Stimulated activated naive CD8-positive, alpha-beta T cell treated with anti-CD3 and anti-CD28 coated beads, Interleukin-15, Interleukin-2, amounts not matched to agents 100 U/mL and 50 U/mL, for 24 hours (primary cell): ENCODE results near the gene GDAP1L1.
"Not testable (repeated sequence)": the region's sequence is repeated elsewhere in the genome, so short reads cannot be mapped to it uniquely, and the experiment has no call there.

Experiments used
- ATAC-seq: fragments of 150-1000 bp; cut with Tn5 transposase; one replicate; pipeline ENCODE4 v1.10.0; 2021
- DNase-seq: peaks from one replicate; pipeline ENCODE4 v3.0.0; 2021

The GDAP1L1 gene

DNA sequence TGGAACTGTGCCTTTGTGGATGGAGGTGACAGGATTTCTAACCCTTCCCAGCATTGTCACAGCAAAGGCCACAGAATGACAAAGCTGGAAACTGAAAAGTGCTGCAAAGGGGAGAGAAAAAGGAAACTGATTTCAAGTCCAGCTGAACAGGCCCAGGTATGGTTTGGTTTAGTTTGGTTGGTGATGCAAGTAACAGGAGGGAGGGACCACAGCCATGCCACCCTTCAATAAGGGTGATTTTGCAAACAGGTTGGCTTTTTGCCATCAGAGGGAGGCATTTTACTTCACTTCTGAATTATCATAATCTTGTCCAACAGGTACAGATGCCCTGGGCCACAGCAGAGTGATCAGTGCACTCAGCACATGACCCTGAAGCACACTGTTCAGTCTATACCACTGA lies 57.3 kb downstream of the GDAP1L1 start:
- DNase-seq (no peak), ATAC-seq (no peak)

DNA sequence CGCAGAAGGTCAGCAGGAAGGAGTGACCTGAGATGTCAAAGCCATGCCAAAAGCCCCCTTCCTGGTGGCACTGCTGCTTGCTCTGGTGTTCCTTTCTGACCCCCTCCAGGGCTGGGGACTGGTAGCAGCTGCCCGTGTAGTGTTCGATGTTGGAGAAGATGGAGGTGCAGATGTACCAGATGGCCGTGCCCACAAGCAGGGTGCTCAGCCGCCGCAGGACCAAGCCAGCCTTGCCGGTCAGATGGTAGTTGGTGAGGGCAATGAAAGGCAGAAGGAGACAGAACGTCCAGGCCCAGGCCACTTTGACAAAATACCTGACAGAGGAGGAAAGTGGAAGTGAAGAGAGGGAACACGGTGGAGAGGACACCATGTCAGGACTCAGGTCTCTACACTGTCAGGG lies 59.8 kb downstream of the GDAP1L1 start:
- ATAC-seq (no peak), DNase-seq (no peak)

DNA sequence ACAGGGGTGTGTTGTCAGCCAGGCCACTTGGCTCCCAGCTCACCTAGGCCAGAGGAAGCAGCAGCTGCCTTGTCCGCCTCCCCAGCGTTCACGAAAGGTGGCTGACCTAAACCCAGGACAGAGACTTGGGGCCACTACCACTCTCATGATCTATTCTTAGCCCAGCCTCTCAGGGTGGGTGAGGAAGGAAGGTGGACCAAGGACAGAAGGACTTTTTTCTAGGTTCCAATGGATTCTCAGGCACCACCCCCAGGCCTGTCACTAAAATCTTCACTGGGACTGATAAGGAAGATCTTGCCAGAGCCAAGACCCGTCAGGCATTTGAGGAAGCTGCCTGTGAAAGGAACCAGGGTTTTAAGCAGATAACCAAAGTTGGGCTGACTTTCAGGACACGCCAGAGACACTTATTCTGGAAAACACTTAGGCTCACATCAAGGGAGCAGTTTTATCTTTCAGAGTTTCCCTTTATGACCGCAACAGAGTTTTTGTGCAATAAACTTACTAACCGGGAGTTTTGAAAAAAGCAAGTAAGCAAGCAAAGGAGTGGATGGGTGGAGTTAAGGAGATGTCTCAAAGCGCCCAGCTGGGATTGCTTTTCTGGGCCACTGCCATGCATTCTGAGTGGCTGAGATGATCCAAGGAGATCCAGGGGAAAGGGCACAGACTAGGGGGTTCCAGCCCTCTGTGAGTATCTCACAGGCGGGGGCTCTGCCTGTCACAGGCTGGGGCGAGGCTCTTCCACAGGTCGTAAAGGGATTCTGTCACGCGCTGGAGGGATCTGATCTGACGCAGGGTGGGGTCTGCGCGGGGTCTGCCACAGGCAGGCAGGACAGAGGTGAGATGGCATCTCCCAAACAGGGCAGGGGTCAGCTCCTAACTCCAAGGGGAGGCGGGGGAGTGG lies 62.9 kb downstream of the GDAP1L1 start:
- DNase-seq (peak; percentile 9), ATAC-seq (peak; percentile 7)

GRCh38 chr20:44310664-44311639 lies 63.8 kb downstream of the GDAP1L1 start, which contains the start of gene FITM2:
TSS of gene FITM2 (minus strand) at chr20:44311202. CDS start at chr20:44311148, 54 bp downstream.
- DNase-seq = peak; percentile 100
- ATAC-seq = peak; percentile 95

DNA sequence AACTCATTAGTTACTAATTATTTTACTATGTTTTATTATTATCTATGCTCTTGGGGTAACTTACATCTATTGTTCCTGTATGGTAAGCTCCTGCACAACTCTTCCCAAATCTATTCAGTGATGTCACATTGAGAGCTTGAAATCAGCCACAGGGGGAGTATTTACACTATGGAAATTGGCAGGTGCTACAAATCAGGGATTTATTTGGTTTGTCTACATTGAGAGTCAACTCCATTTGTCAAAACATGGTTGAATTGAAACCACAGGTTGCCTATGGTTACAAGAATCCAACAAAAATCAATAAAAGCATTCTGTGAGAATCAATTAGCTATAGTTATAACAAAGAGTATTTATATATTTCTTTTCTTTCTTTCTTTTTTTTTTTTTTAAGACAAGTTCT lies 67.8 kb downstream of the GDAP1L1 start:
- DNase-seq (no peak), ATAC-seq (no peak)

GRCh38 chr20:44319839-44320422 lies 72.8 kb downstream of the GDAP1L1 start:
- DNase-seq (no peak), ATAC-seq (no peak)

DNA sequence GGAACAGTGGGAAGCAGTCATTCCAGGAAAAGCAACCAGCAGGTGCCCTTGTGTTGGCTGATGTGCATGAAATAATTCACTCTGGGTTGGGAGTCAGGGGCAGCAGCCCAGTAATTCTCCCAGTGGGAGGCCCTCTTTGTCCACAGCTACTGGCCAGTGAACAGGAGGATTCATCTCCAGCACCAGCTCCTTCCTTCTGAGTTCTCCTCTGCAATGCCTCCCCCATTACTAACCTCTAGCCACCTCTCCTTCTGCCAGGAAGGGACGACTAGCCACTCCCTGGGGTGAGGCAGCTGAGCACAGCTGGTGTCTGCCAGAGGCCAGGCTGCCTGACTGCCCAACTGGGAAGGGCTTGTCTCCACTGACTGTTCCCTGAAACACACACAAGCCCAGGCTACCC lies 77.2 kb downstream of the GDAP1L1 start:
- DNase-seq (no peak), ATAC-seq (no peak)

GRCh38 chr20:44326391-44327159 lies 79.5 kb downstream of the GDAP1L1 start:
- peak; percentile 37 for DNase-seq

GRCh38 chr20:44327748-44328147 lies 80.6 kb downstream of the GDAP1L1 start:
- DNase-seq, ATAC-seq: not testable (repeated sequence)

More at GRCh38 chr20:44326391-44327159, 79.5 kb downstream of the GDAP1L1 start:
- peak; percentile 63 for ATAC-seq

GRCh38 chr20:44328428-44328827 lies 81.3 kb downstream of the GDAP1L1 start:
- ATAC-seq (no peak), DNase-seq (no peak)
